H1 (cell line): Measurements from ENCODE around the gene NLRC3. TPM values are rescaled to one million over a fixed set of nuclear protein-coding genes. Genes with fewer than 3 reads are reported as not detected.

Source experiments
- CTCF ChIA-PET: fragments of 300-600 bp; sonication (Branson Sonifier 250); formaldehyde crosslinking; loops from one replicate; lab custom pipeline; 2021; ENCODE audit not compliant: partially characterized antibody; lab: Charles Lee
- POLR2A ChIA-PET: fragments of 300-600 bp; sonication (Branson Sonifier 250); formaldehyde crosslinking; loops from one replicate; lab custom pipeline; 2021; ENCODE audit warnings: inconsistent platforms; ENCODE audit not compliant: partially characterized antibody; lab: Charles Lee
- DNase-seq, 2 experiments: peaks; one replicate each; pipeline versions ENCODE4 v3.0.0 to v3.0.0-alpha.2; 2010 to 2022; ENCODE audit warnings: low spot score in 2 of 2, low read depth in 1 of 2, mixed read lengths in 1 of 2
- FAIRE-seq: peaks from 2 replicates; lab custom pipeline; 2011; peaks lifted over from hg19 to GRCh38; lab: Jason Lieb, UNC
- H2AFZ ChIP-seq: 2 replicates; pipeline ENCODE4 v1.8.1; 2012; ENCODE audit warnings: low read length, inconsistent platforms
- H2AK5ac ChIP-seq: 2 replicates; pipeline ENCODE4 v1.6.1; 2013; ENCODE audit warnings: low read depth, low read length
- H2BK120ac ChIP-seq: replicated peaks from 2 replicates; pipeline ENCODE3; 2013; ENCODE audit warnings: low read depth, low read length, inconsistent platforms
- H2BK12ac ChIP-seq: 2 replicates; pipeline ENCODE4 v1.6.1; 2013; ENCODE audit warnings: low read depth, low read length
- H2BK15ac ChIP-seq: 2 replicates; pipeline ENCODE4 v1.6.1; 2013; ENCODE audit warnings: low read length
- H2BK20ac ChIP-seq: 2 replicates; pipeline ENCODE4 v1.6.1; 2013; ENCODE audit warnings: low read length
- H2BK5ac ChIP-seq: 2 replicates; pipeline ENCODE4 v1.6.1; 2013; ENCODE audit warnings: low read depth, low read length
- H3K14ac ChIP-seq: 2 replicates; pipeline ENCODE4 v1.6.1; 2013; ENCODE audit warnings: inconsistent platforms; ENCODE audit not compliant: insufficient read length
- H3K18ac ChIP-seq: 2 replicates; pipeline ENCODE4 v1.6.1; 2013; ENCODE audit warnings: low read length; ENCODE audit errors: extremely low read depth
- H3K23ac ChIP-seq: 2 replicates; pipeline ENCODE4 v1.6.1; 2013; ENCODE audit warnings: inconsistent platforms; ENCODE audit not compliant: insufficient read length
- H3K23me2 ChIP-seq: 2 replicates; pipeline ENCODE4 v1.6.1; 2013; ENCODE audit warnings: low read depth, low read length
- H3K27ac ChIP-seq: 2 replicates; pipeline ENCODE4 v1.6.1; 2011; ENCODE audit warnings: low read depth, low read length, inconsistent platforms
- H3K27me3 ChIP-seq, 4 experiments: replicated peaks in 1 of 4; 1 replicate in 1 of 4; 2 replicates in 3 of 4; pipeline versions ENCODE4 v1.6.1 to v1.8.1; 2011 to 2013; ENCODE audit warnings: low read length in 3 of 4, mild to moderate bottlenecking in 3 of 4, inconsistent platforms in 2 of 4, mixed read lengths in 2 of 4, moderate library complexity in 1 of 4; ENCODE audit not compliant: control insufficient read depth in 3 of 4, insufficient read depth in 3 of 4; ENCODE audit errors: extremely low read depth in 1 of 4
- H3K36me3 ChIP-seq, 4 experiments: 2 replicates each; pipeline versions ENCODE4 v1.6.1 to v1.8.1; 2011 to 2013; ENCODE audit warnings: mild to moderate bottlenecking in 4 of 4, low read length in 3 of 4, moderate library complexity in 2 of 4, control low read depth in 1 of 4, inconsistent platforms in 1 of 4; ENCODE audit not compliant: insufficient read depth in 4 of 4, control insufficient read depth in 2 of 4
- H3K4ac ChIP-seq: replicated peaks from 2 replicates; pipeline ENCODE3; 2013; ENCODE audit warnings: low read length, low read depth, mixed read lengths, inconsistent platforms; ENCODE audit not compliant: insufficient read length
- H3K4me1 ChIP-seq, 4 experiments: replicated peaks in 1 of 4; 1 replicate in 1 of 4; 2 replicates in 3 of 4; pipeline versions ENCODE4 v1.6.1 to v1.8.1; 2011 to 2013; ENCODE audit warnings: low read length in 3 of 4, inconsistent platforms in 2 of 4, mixed read lengths in 1 of 4; ENCODE audit not compliant: insufficient read depth in 4 of 4, control insufficient read depth in 3 of 4
- H3K4me2 ChIP-seq, 2 experiments: 2 replicates each; pipeline versions ENCODE4 v1.6.1 to v1.8.1; 2011 to 2013; ENCODE audit warnings: low read depth in 2 of 2, low read length in 2 of 2, control low read depth in 1 of 2, inconsistent platforms in 1 of 2, mild to moderate bottlenecking in 1 of 2; ENCODE audit not compliant: insufficient read depth in 1 of 2
- H3K4me3 ChIP-seq, 4 experiments: fragments of 200-600, 300-600 bp in 1 of 4; sonication (generic), shearing (Covaris generic), sonication (Bioruptor Twin) in 1 of 4; 2 replicates each; pipeline versions ENCODE4 v1.5.1 to v1.8.1; 2011 to 2016; ENCODE audit warnings: low read length in 4 of 4, low read depth in 3 of 4, control low read depth in 2 of 4, inconsistent platforms in 2 of 4, mild to moderate bottlenecking in 2 of 4, mixed read lengths in 1 of 4, moderate library complexity in 1 of 4; ENCODE audit not compliant: insufficient read depth in 2 of 4; ENCODE audit errors: extremely low read depth in 1 of 4
- H3K56ac ChIP-seq: replicated peaks from 2 replicates; pipeline ENCODE3; 2013; ENCODE audit warnings: low read depth, mild to moderate bottlenecking, mixed read lengths, low read length, inconsistent platforms; ENCODE audit not compliant: insufficient read length
- H3K79me1 ChIP-seq: 2 replicates; pipeline ENCODE4 v1.6.1; 2013; ENCODE audit warnings: low read depth, low read length, control low read depth
- H3K79me2 ChIP-seq, 2 experiments: 2 replicates each; pipeline versions ENCODE4 v1.6.1 to v1.8.1; 2012 to 2013; ENCODE audit warnings: low read length in 2 of 2, mild to moderate bottlenecking in 2 of 2, inconsistent platforms in 1 of 2; ENCODE audit not compliant: insufficient read depth in 2 of 2, control insufficient read depth in 1 of 2
- H3K9ac ChIP-seq, 4 experiments: replicated peaks in 1 of 4; 1 replicate in 1 of 4; 2 replicates in 3 of 4; pipeline versions ENCODE4 v1.6.1 to v1.8.1; 2011 to 2013; ENCODE audit warnings: low read depth in 3 of 4, low read length in 3 of 4, control low read depth in 2 of 4, mild to moderate bottlenecking in 2 of 4, moderate library complexity in 2 of 4, inconsistent platforms in 1 of 4; ENCODE audit errors: extremely low read depth in 1 of 4
- H3K9me3 ChIP-seq, 2 experiments: 2 replicates each; pipeline versions ENCODE4 v1.6.1 to v1.8.1; 2012 to 2013; ENCODE audit warnings: mild to moderate bottlenecking in 2 of 2, moderate library complexity in 2 of 2, control low read depth in 1 of 2, inconsistent platforms in 1 of 2, low read depth in 1 of 2, low read length in 1 of 2, mixed read lengths in 1 of 2; ENCODE audit not compliant: insufficient read depth in 2 of 2
- H4K20me1 ChIP-seq, 2 experiments: replicated peaks in 1 of 2; 2 replicates each; pipeline versions ENCODE3 to v1.8.1; 2011 to 2013; ENCODE audit warnings: inconsistent platforms in 2 of 2, low read length in 2 of 2, mild to moderate bottlenecking in 1 of 2; ENCODE audit not compliant: insufficient read depth in 2 of 2, control insufficient read depth in 1 of 2
- H4K5ac ChIP-seq: 2 replicates; pipeline ENCODE4 v1.6.1; 2013; ENCODE audit warnings: low read length, low read depth, mixed read lengths, inconsistent platforms; ENCODE audit not compliant: insufficient read length
- H4K8ac ChIP-seq: 2 replicates; pipeline ENCODE4 v1.8.0; 2013; ENCODE audit warnings: mild to moderate bottlenecking, moderate library complexity, low read length, inconsistent platforms; ENCODE audit not compliant: insufficient read depth; ENCODE audit errors: extremely low read depth
- H4K91ac ChIP-seq: replicated peaks from 2 replicates; pipeline ENCODE3; 2013; ENCODE audit warnings: low read length, mixed read lengths, inconsistent platforms; ENCODE audit not compliant: insufficient read length
- CTBP2 ChIP-seq: IDR thresholded peaks from 2 replicates; pipeline ENCODE4 v1.7.0; 2011; ENCODE audit warnings: borderline replicate concordance, mild to moderate bottlenecking, moderate library complexity, mixed read lengths, low read length; ENCODE audit not compliant: insufficient read depth, insufficient read length
- MAX ChIP-seq: IDR thresholded peaks from 2 replicates; pipeline ENCODE4 v1.6.1; 2012; ENCODE audit warnings: inconsistent platforms
- RBBP5 ChIP-seq: IDR thresholded peaks from 2 replicates; pipeline ENCODE4 v1.7.1; 2012; ENCODE audit warnings: low read depth, mild to moderate bottlenecking, inconsistent platforms, low read length, moderate library complexity, borderline replicate concordance
- RXRA ChIP-seq: IDR thresholded peaks from 2 replicates; pipeline ENCODE4 v1.6.1; 2011; ENCODE audit warnings: low read depth, mild to moderate bottlenecking, low read length, moderate library complexity; ENCODE audit not compliant: insufficient read depth
- SIX5 ChIP-seq: IDR thresholded peaks from 2 replicates; pipeline ENCODE4 v1.6.1; 2011; ENCODE audit warnings: mild to moderate bottlenecking, low read depth, low read length
- SP1 ChIP-seq: IDR thresholded peaks from 2 replicates; pipeline ENCODE4 v1.6.1; 2011; ENCODE audit warnings: low read depth, low read length
- SP4 ChIP-seq: IDR thresholded peaks from 2 replicates; pipeline ENCODE4 v1.6.1; 2012; ENCODE audit warnings: low read length, inconsistent platforms
- SRF ChIP-seq: IDR thresholded peaks from 2 replicates; pipeline ENCODE4 v1.6.1; 2011; ENCODE audit warnings: mild to moderate bottlenecking, low read depth, low read length, moderate library complexity
- WGBS, 2 experiments: shearing (Covaris generic) in 1 of 2; methylation state at CpG; one replicate each; pipeline versions ENCODE4 v1.1.6 to v1.1.7; 2013 to 2015; ENCODE audit warnings: low lambda C conversion rate in 2 of 2, mixed read lengths in 2 of 2, inconsistent platforms in 1 of 2, low coverage in 1 of 2, missing lambda C conversion rate in 1 of 2; ENCODE audit not compliant: insufficient replicate concordance in 2 of 2, insufficient coverage in 1 of 2, insufficient read length in 1 of 2; ENCODE audit errors: extremely low coverage in 1 of 2, missing lambda C conversion rate in 1 of 2; 5-methylcytosine and 5-hydroxymethylcytosine counted together
- polyA plus RNA-seq, 7 experiments: library from polyadenylated mRNA; depleted of rRNA in 3 of 7; stranded (reverse) in 5 of 7; unstranded in 2 of 7; fragments of >200 nt in 5 of 7; fragments of 200-250 nt in 2 of 7; gene quantifications; 1 replicate in 5 of 7; 2 replicates in 1 of 7; 4 replicates in 1 of 7; pipeline versions ENCODE4 v1.2.1 to v1.2.3, GENCODE V29; 2011 to 2013; ENCODE audit warnings: missing spikeins in 2 of 7, mixed read lengths in 2 of 7
- total RNA-seq: library from RNA; stranded (reverse); fragmentation: NEBNext Ultra II Directional; extraction: Animal tissue kit (Norgen Biotek cat#: 25700); gene quantifications from 2 replicates; pipeline ENCODE4 v1.2.1, GENCODE V29; 2021

The NLRC3 gene
- total and polyA plus RNA-seq, 2 of the 8 experiments (the other 6 are each of a cell fraction or from before 2014, with no cell fraction given), result 0.18 to 0.20 TPM

GRCh38 chr16:3596101-3596861, 19.1 kb upstream of the NLRC3 start:
- WGBS, 2 experiments, result 95% methylated on average over 24 of the region's 27 CpGs; no CpG with 5 or more reads in 1 of the 2 experiments
- H2BK120ac ChIP-seq, result no peak overlapping the region
- POLR2A ChIA-PET, result no interaction called here

More at GRCh38 chr16:3596101-3596861, 19.1 kb upstream of the NLRC3 start:
- peaks cover 0 to 23% (median 18%) of the 10 kb centered on the region in 4 experiments; a peak in 6 of 8 replicates for H3K36me3 ChIP-seq
- H3K27me3 ChIP-seq, result no peaks in the 10 kb centered on the region
- H2AK5ac ChIP-seq, result no peak overlapping the region
- no peak overlapping the region for H3K4me2 ChIP-seq
- no peak overlapping the region for H2BK15ac ChIP-seq
- no peak overlapping the region for H4K5ac ChIP-seq
- H3K4me3 ChIP-seq, result no peak overlapping the region
- no peak overlapping the region for H3K4ac ChIP-seq
- H3K23ac ChIP-seq, result no peak overlapping the region
- H3K27ac ChIP-seq, result no peak overlapping the region
- H2BK12ac ChIP-seq, result no peak overlapping the region
- no peak overlapping the region for H4K91ac ChIP-seq
- no peak overlapping the region; the same call in 1 of the 2 replicates for H2BK5ac ChIP-seq
- H4K8ac ChIP-seq, result peak overlapping the region; percentile 22; the same call in 1 of the 2 replicates
- CTCF ChIA-PET, result interaction anchor here (0.5 kb wide), 1 partner anchor 1062 kb away, joined by 3 read pairs; no protein-coding TSS in a partner anchor
- peaks cover 0 to 3% of the 10 kb centered on the region in 2 experiments for H4K20me1 ChIP-seq
- no peak overlapping the region for H3K18ac ChIP-seq
- H3K4me1 ChIP-seq, result no peaks in the 10 kb centered on the region
- H2AFZ ChIP-seq, result no peak overlapping the region
- H2BK20ac ChIP-seq, result no peak overlapping the region
- no peak for DNase-seq
- H3K23me2 ChIP-seq, result no peaks in the 10 kb centered on the region
- no peak for FAIRE-seq
- no peak overlapping the region for H3K56ac ChIP-seq
- peaks cover 12 to 18% of the 10 kb centered on the region in 2 experiments for H3K9me3 ChIP-seq
- TF ChIP-seq SP4 (no peak), SIX5 (no peak), MAX (no peak), RBBP5 (no peak), RXRA (no peak), SRF (no peak), SP1 (no peak), CTBP2 (no peak)
- H3K9ac ChIP-seq, result no peak overlapping the region
- H3K14ac ChIP-seq, result no peak overlapping the region
- no peaks in the 10 kb centered on the region for H3K79me2 ChIP-seq
- H3K79me1 ChIP-seq, result no peaks in the 10 kb centered on the region; the same call in 1 of the 2 replicates
